ENCODE measurements around the gene AICDA.

- TF ChIP-seq CTCF (IDR thresholded peaks at IDR 0.05) (no peak), EP300 (IDR thresholded peaks at IDR 0.05) (no peak), POLR2A (IDR thresholded peaks at IDR 0.05) (no peak)
Measured at GRCh38 chr12:8559676-8560075, 53.0 kb downstream of the AICDA start.

Data from tibial nerve (tissue), 4 donors.